K562 (cell line): ENCODE data around the gene PCSK5. TPM values are rescaled to one million over a fixed set of nuclear protein-coding genes. Genes with fewer than 3 reads are reported as not detected.

Experiments
- ATAC-seq: fragments of 200-7000 bp; cut with Tn5 transposase; 3 replicates; pipeline ENCODE4 v1.9.1; 2020; ENCODE audit warnings: moderate library complexity
- BruUV-seq: library from RNA; stranded (reverse); fragments of 400-500 nt; replicated peaks from 2 replicates; lab custom pipeline; 2021; lab: Mats Ljungman, UMichigan
- CTCF ChIA-PET: fragments of 300-600 bp; formaldehyde crosslinking; extraction: SDS; loops from one replicate; lab custom pipeline; 2021; ENCODE audit warnings: low intra/inter-chr PET ratio; lab: Yijun Ruan, JAX
- POLR2A ChIA-PET: fragments of 300-600, 350-650 bp; sonication (Branson Sonifier 250); formaldehyde crosslinking; extraction: SDS; loops from one replicate; lab custom pipeline; 2021; ENCODE audit warnings: antibody characterized with exemption, inconsistent platforms; lab: Yijun Ruan, JAX
- DNase-seq, 4 experiments: peaks; one replicate each; pipeline versions ENCODE4 v3.0.0 to v3.0.0-alpha.2; 2011 to 2018; ENCODE audit warnings: low spot score in 3 of 4, mixed read lengths in 3 of 4; ENCODE audit errors: extremely low read depth in 1 of 4
- FAIRE-seq: peaks from 2 replicates; lab custom pipeline; 2011; peaks lifted over from hg19 to GRCh38; lab: Jason Lieb, UNC
- H2AFZ ChIP-seq: 2 replicates; pipeline ENCODE4 v1.6.0; 2011; ENCODE audit warnings: low read depth, low read length, control low read depth, inconsistent platforms
- H3K27ac ChIP-seq: fragments of 200-600 bp; 3 replicates; pipeline ENCODE4 v1.8.0; 2011; ENCODE audit warnings: low read depth, mild to moderate bottlenecking, control low read depth, inconsistent platforms, low read length, moderate library complexity, mixed read lengths; ENCODE audit errors: extremely low read depth
- H3K27me3 ChIP-seq, 2 experiments: fragments of 300-600 bp in 1 of 2; 2 replicates in 1 of 2; 3 replicates in 1 of 2; pipeline versions ENCODE4 v1.6.0 to v1.8.0; 2011; ENCODE audit warnings: inconsistent platforms in 2 of 2, low read length in 2 of 2, mild to moderate bottlenecking in 1 of 2, mixed read lengths in 1 of 2, moderate library complexity in 1 of 2; ENCODE audit not compliant: control insufficient read depth in 2 of 2, insufficient read depth in 2 of 2
- H3K36me3 ChIP-seq: fragments of 300-600 bp; 3 replicates; pipeline ENCODE4 v1.8.0; 2011; ENCODE audit warnings: mild to moderate bottlenecking, low read length, inconsistent platforms; ENCODE audit not compliant: control insufficient read depth, insufficient read depth
- H3K4me1 ChIP-seq, 2 experiments: fragments of 200-600 bp in 1 of 2; replicated peaks in 1 of 2; 2 replicates in 1 of 2; 3 replicates in 1 of 2; pipeline versions ENCODE4 v1.5.1 to v1.8.0; 2011; ENCODE audit warnings: inconsistent platforms in 2 of 2, low read length in 2 of 2, mild to moderate bottlenecking in 1 of 2, mixed read lengths in 1 of 2, moderate library complexity in 1 of 2; ENCODE audit not compliant: control insufficient read depth in 2 of 2, insufficient read depth in 2 of 2
- H3K4me2 ChIP-seq: 2 replicates; pipeline ENCODE4 v1.6.1; 2011; ENCODE audit warnings: low read length, control low read depth, inconsistent platforms, mixed read lengths; ENCODE audit not compliant: insufficient read depth
- H3K4me3 ChIP-seq: fragments of 200-600 bp; sonication (generic), shearing (Covaris generic); 2 replicates; pipeline ENCODE4 v1.5.1; 2016; ENCODE audit warnings: control low read depth, inconsistent platforms
- H3K79me2 ChIP-seq: fragments of 200-600 bp; 3 replicates; pipeline ENCODE4 v1.8.0; 2011; ENCODE audit warnings: low read length, inconsistent platforms; ENCODE audit not compliant: control insufficient read depth, insufficient read depth
- H3K9ac ChIP-seq, 2 experiments: 2 replicates each; pipeline versions ENCODE4 v1.6.0 to v1.6.1; 2011; ENCODE audit warnings: low read depth in 2 of 2, low read length in 2 of 2, control low read depth in 1 of 2, inconsistent platforms in 1 of 2, mild to moderate bottlenecking in 1 of 2, mixed read lengths in 1 of 2; ENCODE audit not compliant: insufficient read depth in 1 of 2
- H3K9me1 ChIP-seq: one replicate; pipeline ENCODE4 v1.6.0; 2011; ENCODE audit warnings: inconsistent platforms, mild to moderate bottlenecking, low read length, moderate library complexity; ENCODE audit not compliant: control insufficient read depth, insufficient read depth
- H3K9me3 ChIP-seq: replicated peaks from 2 replicates; pipeline ENCODE4 v1.5.1; 2011; ENCODE audit warnings: low read depth, low read length, inconsistent platforms; ENCODE audit not compliant: control insufficient read depth, insufficient read depth
- H4K20me1 ChIP-seq: replicated peaks from 2 replicates; pipeline ENCODE4 v1.6.1; 2011; ENCODE audit warnings: low read length, inconsistent platforms, mixed read lengths; ENCODE audit not compliant: control insufficient read depth, insufficient read depth
- BCOR ChIP-seq: fragments of 450-650 bp; IDR thresholded peaks from 2 replicates; pipeline ENCODE4 v1.6.1; 2016
- KLF1 ChIP-seq: fragments of 450-650 bp; IDR thresholded peaks from 2 replicates; pipeline ENCODE4 v1.6.1; 2016; ENCODE audit warnings: missing genetic modification characterization, missing compliant biosample characterization
- SMARCA5 ChIP-seq: fragments of 450-650 bp; IDR thresholded peaks from 2 replicates; pipeline ENCODE4 v1.6.1; 2016
- ZNF121 ChIP-seq: sonication (generic); formaldehyde crosslinking; conservative IDR thresholded peaks from 2 replicates; pipeline ENCODE4 v1.8.0; 2022; ENCODE audit warnings: missing genetic modification reagents
- WGBS: fragments of 100-300 bp; shearing (Covaris generic); methylation state at CpG from one replicate; pipeline ENCODE4 v1.1.6; 2016; ENCODE audit warnings: low coverage, mixed read lengths; ENCODE audit not compliant: insufficient coverage; ENCODE audit errors: missing lambda C conversion rate; 5-methylcytosine and 5-hydroxymethylcytosine counted together
- in situ Hi-C: fragments of 300-500 bp; cut with MboI; formaldehyde crosslinking; loops from 4 replicates; pipeline ENCODE4 v1.15.0; 2018; ENCODE audit warnings: inconsistent platforms, mixed read lengths
- intact Hi-C: fragments of 100-400 bp; cut with micrococcal nuclease; formaldehyde crosslinking; loops from 2 replicates; pipeline ENCODE4 v1.14.2; 2022
- polyA plus RNA-seq, 8 experiments: library from polyadenylated mRNA; depleted of rRNA in 4 of 8; stranded (reverse) in 5 of 8; unstranded in 3 of 8; fragments of >200 nt; fragmentation: Nextera tagmentation in 2 of 8; fragmentation: Illumina TruSeq in 1 of 8; extraction: Ambion mirVana in 2 of 8; extraction: Trizol in 1 of 8; gene quantifications; 2 replicates each; pipeline versions ENCODE4 v1.2.1 to v1.2.3, GENCODE V29; 2011 to 2014; ENCODE audit warnings: inconsistent platforms in 1 of 8, missing spikeins in 1 of 8
- total RNA-seq, 7 experiments: library from RNA; depleted of rRNA in 6 of 7; stranded (reverse); fragments of >200 nt in 6 of 7; fragmentation: Illumina TruSeq in 2 of 7; extraction: Trizol in 2 of 7; gene quantifications; 2 replicates each; pipeline versions ENCODE4 v1.2.1 to v1.2.3, GENCODE V29; 2011 to 2021; ENCODE audit warnings: low replicate concordance in 1 of 7
- TF ChIP-seq, protein P1 (sequence below): fragments of 250-450 bp; sonication (Bioruptor Pico); IDR thresholded peaks from 2 replicates; pipeline ENCODE4 v1.5.0; 2021; ENCODE audit warnings: mild to moderate bottlenecking, borderline replicate concordance

The PCSK5 gene
- total and polyA plus RNA-seq, 9 of the 15 experiments (the other 6 are each of a cell fraction or from before 2014, with no cell fraction given) = not detected

DNA sequence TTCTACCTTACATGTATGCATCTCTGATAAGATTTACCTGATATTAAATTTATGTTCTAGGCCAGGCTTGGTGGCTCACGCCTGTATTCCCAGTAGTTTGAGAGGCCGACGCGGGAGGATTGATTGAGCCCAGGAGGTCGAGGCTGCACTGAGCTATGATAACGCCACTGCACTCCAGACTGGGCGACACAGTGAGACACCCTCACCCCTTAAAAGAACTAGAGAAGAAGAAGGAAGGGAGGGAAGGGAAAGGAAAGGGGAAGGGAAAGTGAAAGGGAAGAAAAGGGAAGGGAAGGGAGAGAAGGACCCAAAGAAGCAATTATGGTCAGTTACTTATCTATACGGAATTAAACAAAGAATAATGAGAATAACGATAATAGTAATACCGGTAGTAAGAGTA is 504.9 kb downstream of the PCSK5 start:
- Histone ChIP-seq H3K79me2 (peaks cover 33% of the 10 kb centered on the region), H2AFZ (peak overlapping the region; percentile 98), H4K20me1 (no peaks in the 10 kb centered on the region), H3K36me3 (peaks cover 10% of the 10 kb centered on the region; the same call in 1 of the 3 replicates), H3K9me1 (no peaks in the 10 kb centered on the region), H3K4me1 (peaks cover 11% of the 10 kb centered on the region in 2 experiments; a peak in 3 of 5 replicates), H3K4me2 (peak overlapping the region; percentile 91), H3K9me3 (no peaks in the 10 kb centered on the region), H3K27me3 (no peaks in the 10 kb centered on the region), H3K27ac (peak overlapping the region; percentile 85), H3K4me3 (0 out of 2 replicates have a peak overlapping the region, but pooled peaks have one; percentile 85), H3K9ac (peak overlapping the region; percentile 53 to 78; a peak in 2 of 4 replicates)
- ATAC-seq (no peak), DNase-seq (no peak), FAIRE-seq (peak; percentile 54)
- ChIA-PET POLR2A (interaction anchor here (1.4 to 3.4 kb wide), 3 partner anchors 17 to 65 kb away, joined by 3 to 12 read pairs (median 10); no protein-coding TSS in a partner anchor), CTCF (interaction anchor here (0.6 kb wide), 1 partner anchor 9 kb away, joined by 4 read pairs; no protein-coding TSS in a partner anchor)
- intact Hi-C loops = loop anchor here (5.0 kb wide), 1 partner anchor 302 kb away; no protein-coding TSS in a partner anchor
- no TSS peak for BruUV-seq
- WGBS = 29% methylated on average over 10 of the region's 10 CpGs
- TF ChIP-seq SMARCA5 (0 out of 2 replicates have a peak, but pooled peaks have one; percentile 21), BCOR (peak; percentile 23; the same call in 1 of the 2 replicates), KLF1 (tag) (no peak), ZNF121 (CRISPR knock-in tag) (peak; percentile 42; the same call in 1 of the 2 replicates)
- TF ChIP-seq, protein P1, sequence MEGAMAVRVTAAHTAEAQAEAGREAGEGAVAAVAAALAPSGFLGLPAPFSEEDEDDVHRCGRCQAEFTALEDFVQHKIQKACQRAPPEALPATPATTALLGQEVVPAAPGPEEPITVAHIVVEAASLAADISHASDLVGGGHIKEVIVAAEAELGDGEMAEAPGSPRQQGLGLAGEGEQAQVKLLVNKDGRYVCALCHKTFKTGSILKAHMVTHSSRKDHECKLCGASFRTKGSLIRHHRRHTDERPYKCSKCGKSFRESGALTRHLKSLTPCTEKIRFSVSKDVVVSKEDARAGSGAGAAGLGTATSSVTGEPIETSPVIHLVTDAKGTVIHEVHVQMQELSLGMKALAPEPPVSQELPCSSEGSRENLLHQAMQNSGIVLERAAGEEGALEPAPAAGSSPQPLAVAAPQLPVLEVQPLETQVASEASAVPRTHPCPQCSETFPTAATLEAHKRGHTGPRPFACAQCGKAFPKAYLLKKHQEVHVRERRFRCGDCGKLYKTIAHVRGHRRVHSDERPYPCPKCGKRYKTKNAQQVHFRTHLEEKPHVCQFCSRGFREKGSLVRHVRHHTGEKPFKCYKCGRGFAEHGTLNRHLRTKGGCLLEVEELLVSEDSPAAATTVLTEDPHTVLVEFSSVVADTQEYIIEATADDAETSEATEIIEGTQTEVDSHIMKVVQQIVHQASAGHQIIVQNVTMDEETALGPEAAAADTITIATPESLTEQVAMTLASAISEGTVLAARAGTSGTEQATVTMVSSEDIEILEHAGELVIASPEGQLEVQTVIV = no peak
- in situ Hi-C loops = no loop called here
